Stimulated activated CD8-positive, alpha-beta memory T cell treated with anti-CD3 and anti-CD28 coated beads, Interleukin-7, amount 100 ng/mL, for 4 hours (primary cell): Measurements from ENCODE around the gene OGFOD3.
A peak's percentile ranks its signal among the peaks of the same experiment; 100 is the strongest.
"Not testable (repeated sequence)": the region's sequence is repeated elsewhere in the genome, so short reads cannot be mapped to it uniquely, and the experiment has no call there.

Experiments
- DNase-seq, 2 donors: peaks; one replicate each; pipeline ENCODE4 v3.0.0-alpha.2; 2020; ENCODE audit warnings: low read depth in 2 of 2

Gene OGFOD3, protein sequence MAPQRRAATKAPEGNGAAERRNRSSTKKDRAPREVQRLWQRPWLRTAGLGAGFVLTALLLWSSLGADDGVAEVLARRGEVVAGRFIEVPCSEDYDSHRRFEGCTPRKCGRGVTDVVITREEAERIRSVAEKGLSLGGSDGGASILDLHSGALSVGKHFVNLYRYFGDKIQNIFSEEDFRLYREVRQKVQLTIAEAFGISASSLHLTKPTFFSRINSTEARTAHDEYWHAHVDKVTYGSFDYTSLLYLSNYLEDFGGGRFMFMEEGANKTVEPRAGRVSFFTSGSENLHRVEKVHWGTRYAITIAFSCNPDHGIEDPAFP

DNA sequence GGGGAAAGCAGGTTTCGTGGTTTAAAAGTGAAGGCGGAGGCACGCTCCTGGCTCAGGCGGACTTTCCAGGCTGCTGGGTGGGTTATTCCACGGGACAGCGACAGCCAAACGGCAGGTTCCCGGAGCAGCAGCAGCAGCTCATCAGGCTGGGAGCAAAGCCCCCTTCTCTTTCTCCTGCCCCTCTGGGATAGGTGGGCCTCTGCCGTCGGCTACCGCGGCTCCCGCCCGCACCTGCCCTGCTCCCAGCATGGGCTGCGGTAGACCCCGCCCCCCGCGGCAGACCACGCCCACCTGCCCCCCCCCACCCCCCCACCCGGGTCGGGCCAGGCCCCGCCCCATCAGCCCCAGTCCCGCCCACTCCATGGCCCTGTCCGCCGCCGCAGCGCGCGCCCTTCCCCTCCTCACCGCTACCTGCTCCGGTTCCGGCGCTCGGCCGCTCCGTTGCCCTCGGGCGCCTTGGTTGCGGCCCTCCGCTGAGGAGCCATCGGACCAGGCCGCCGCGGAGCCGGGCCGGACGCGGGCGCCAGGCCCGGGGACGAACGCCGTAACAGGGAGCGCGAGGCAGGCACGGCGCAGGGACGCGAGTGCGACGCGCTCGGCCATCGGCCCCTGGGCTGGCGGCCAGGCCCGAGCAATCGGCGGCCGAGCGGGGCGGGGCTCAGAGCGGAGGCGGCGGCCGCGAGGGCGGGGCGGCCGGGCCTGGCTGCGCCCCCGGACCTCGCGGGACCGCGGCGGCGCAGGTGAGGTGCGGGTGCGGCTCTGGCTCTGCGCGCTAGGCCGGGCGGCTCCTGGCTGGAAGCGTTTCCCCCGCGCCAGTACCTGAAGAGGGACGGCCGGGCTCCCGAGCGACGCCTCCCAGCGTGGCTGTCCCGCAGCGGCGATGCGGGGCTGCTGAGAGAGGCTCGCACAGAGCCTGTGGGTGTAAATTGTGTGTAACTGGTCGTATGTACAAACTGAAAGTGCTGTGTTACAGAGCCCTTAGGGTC, at the start of gene OGFOD3, which contains the start of gene HEXD:
Gene OGFOD3, minus strand, starts transcription at position 586 of the 986 bp plus-strand sequence. Its CDS starts 101 bp downstream, at position 485.
Gene HEXD, plus strand, starts transcription at position 347 of the 986 bp plus-strand sequence. CDS start 1,453 bp downstream, outside the sequence.
- DNase-seq, result peak; percentile 57 to 81

DNA sequence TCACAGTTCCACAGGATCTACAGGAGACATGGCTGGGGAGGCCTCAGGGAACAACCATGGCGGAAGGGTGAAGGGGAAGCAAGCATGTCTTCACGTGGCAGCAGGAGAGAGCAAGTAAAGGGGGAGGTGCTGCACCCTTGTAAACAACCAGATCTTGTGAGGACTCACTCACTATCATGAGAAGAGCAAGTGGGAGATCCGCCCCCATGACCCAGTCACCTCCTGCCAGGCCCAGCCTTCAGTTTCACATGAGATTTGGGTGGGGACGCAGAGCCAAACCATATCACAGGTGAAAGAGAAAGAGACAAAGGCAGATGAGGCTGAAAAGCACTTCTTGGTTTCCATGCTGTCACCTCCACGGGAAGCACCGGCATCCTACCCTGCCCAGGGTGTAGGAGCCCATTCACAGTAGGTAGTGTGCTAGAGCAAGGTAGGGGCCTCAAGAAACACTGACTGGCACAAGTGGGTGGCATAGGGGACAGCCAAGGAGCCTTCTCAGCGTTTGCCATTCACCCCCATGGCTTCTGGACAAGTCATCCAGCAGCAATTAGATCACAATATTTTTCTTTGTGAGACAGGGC, 46.7 kb upstream of the OGFOD3 start:
- DNase-seq, result no peak

DNA sequence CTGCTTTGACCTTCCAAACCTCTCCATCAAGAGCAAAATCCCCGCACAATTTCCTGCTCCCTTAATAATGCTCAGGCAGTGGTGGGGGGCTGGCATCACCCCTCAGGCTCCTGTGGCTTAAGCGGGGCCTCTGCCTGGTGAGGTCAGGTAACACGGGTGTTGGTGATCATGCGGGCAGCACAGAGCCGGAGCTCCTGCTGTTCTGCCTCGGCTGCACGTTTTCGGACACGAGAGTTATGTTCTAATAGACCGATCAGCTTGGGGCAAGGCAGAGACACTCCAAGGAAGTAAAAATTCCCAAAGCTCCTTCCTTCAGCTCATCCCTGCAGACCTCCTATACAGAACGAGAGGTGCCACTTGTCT, 46.2 kb upstream of the OGFOD3 start:
- DNase-seq, result no peak

DNA sequence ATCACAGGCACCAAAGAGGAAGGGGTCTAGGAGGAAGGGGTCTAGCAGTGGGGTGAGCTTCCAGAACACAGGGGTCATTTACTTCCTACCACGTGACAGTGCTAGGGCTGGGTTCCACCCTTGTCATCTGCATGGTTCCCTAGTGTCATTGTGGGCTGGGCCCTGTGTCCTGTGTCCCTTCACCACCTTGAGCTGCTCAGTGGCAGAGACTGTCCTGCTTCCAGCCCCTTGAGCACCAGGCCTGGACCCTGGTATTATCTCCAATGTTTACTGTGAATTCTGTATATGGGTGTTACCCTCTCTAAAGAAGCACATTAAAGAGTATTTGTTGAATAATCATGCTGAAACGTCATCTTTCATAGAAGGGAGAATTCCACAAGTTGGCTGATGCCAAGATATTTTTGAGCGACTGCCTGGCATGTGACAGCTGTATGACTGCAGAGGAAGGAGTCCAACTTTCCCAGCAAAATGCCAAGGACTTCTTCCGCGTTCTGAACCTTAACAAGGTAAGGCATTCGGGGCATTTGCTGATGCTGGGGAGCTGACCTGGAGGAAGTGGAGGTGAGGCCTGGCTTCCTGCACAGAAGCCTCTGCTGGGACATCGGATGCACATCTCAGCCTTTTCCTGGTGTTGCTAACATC, 45.7 kb upstream of the OGFOD3 start:
- DNase-seq, result no peak

DNA sequence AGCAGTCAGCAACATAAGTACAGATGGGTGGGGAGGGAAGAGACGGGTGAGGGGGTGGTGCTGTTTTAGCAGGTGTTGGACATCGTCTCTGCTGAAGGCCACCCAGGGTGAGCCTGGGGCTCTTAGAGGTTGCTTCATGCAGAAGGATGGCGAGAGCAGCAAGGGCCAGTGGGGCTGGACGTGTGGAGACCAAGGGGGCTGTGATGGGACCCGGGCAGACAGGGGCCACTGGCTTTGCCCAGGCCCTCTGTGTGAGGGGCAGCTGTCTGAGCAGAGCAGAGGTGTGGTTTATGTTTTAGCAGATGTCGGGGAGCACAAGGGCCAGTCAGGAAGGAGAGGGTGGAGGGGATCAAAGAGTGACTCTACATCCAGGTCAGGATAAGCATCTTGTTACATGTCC, 45.0 kb upstream of the OGFOD3 start:
- DNase-seq, result no peak

DNA sequence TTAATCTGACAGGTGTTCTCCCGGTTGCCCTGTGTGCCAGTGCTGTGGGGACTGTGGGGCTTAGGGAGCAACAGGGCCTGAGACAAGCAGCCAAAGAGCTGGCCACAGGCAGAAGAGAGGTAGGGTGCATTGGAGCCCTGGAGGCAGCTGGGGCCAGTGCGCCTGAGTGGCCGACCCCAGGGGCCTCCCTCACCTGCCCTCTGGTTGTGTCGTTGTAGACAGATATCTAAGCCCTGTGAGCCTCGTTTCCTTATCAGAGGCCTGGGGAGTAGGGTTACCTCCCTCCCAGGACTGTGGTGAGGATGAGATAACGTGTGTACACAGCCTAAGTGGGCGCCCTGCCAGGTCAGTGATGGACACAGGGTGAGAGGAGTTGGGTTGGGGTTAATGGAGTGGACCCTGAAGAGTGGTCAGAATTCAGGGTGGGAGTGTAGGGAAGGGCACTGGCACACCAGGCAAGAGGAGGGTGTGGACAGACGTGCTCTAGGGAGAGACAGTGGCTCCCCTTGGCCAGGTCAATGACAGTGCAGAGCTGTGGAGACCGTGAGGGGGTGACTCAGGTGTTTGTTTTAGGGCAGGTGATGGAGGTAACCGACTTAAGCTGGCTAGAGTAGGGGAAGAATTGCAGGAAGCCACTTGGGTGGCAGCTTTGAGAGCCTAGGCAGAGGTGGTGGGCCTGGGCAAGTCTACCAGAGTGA, 43.6 kb upstream of the OGFOD3 start:
- no peak for DNase-seq

DNA sequence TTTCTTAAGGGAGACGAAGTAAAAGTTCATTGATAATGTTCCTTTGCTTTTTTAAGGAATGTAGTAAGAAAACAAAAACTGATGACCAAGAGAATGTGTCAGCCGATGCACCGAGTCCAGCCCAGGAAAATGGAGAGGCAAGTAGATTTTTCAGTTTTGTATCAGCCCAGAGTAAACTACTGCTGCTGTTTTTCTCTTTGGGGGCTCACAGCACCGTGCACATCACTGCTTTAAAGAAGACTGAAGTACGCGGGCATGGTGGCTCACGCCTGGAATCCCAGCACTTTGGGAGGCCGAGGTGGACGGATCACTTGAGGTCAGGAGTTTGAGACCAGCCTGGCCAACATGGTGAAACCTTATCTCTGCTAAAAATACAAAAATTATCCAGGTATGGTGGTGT, 41.5 kb upstream of the OGFOD3 start:
- DNase-seq, result not testable (repeated sequence)

DNA sequence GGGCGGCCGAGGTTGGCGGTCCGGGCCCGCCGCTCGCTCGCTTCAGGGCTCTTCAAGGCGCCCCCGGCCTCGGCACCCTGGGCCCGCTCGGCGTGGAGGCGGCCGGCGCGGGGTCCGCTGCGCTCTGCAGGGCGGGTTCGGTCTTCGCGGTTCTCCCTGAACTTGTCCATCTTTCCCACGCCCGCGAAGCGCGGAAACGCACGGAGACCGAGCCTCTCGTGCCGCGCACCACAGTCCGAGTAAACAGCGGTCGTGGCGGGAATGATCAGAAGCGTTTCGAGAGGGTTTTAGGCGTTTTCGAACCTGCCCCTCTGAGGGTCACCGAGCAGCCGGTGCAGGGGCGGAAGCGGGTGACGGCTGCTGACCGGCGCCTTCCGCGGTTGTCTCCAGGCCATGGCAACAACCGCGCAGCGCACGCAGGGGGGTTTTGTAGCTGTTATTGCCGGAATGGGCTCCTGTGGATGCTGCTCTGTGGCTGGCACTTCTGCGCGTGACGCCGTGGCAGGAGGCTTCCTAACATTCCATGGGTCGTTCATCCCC, 40.6 kb upstream of the OGFOD3 start:
- no peak for DNase-seq

DNA sequence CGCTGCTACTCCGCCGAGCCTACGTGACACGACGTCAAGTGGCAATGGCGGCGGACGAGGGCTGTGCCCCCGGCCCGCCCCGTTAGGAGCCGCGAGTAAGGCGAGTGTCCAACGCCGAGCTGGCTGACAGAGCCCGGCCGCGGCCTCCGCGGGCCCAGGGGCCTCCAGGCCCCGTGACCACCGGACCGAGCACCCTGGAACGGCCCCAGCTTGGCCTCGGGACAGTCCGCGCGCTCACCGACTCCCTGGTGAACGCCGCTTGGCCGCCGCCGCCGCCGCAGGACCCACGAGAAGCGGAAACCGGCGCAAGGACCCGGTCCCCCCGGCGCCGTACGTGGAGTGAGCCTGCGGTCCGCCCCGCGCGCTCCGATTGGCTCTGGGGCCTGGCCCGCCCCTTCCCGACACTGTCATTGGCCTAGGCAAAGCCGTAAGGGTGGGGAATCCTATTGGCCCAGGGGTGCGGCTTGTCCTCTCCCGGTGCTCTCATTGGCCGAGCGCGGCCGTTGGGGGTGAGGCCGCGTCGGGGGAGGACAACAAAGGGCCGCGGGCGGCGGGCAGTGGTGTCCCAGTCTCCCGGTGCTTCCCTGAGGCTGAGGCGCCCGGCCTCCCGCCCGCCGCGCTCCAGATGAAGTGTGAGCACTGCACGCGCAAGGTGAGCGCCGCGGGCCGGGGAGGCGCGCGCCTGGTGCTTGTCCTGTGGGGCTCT, 39.9 kb upstream of the OGFOD3 start, which contains the start of gene NARF:
Gene NARF, plus strand, starts transcription at position 563 of the 706 bp plus-strand sequence. Its CDS starts 63 bp downstream, at position 626.
- peak; percentile 92 to 97 for DNase-seq

DNA sequence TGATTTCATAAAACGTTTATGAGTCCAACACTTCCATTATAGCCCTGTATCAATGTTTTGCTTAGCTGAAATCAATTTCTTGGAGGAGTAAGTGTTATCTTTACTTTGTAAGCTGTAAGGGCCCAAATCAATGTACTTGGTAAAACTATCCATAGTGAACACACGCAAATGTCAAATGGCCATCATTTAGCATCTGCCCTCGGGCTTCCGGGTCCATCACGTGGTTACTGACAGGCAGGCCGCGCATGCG, 39.5 kb upstream of the OGFOD3 start:
- peak in 1 of 2 donors; percentile 90 for DNase-seq

DNA sequence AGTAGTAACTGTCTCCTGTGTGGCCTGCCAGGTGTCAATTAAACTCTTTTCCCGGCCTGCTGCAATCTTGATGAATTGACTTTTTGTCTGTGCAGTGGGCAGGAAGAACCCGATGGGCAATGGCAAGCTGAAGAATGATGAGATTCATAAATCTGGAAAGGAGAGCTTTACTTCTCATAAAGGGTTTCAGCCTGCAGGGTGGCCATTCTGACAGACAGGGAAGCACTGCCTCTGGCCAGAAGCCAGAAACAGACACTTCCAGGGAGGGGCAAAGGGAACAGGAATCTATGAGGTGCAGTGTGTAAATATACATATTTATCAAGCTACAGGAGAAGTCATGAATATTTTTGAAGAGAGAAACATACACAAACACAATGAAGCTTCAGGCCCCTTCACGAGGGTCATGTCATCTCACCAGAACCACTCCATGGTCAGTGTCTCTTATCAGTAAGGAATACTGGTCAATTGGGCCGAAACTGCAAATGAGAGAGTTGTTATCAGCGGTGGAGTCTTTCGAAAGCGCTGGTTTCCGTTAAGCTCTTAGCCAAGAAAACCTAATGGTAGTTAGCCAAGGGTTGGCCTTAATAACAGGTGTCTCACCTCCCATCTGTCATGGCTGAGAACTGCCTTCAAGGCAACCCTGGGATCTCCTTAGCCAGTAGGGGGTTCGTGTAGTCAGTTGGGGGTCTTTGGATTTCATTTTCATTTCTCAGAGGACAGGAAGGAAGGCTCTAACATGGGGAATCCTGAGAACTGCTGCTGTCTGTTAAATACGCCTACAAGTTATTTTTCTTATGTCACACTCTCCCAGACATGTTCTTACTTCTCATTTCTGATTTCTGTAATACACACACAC, 38.9 kb upstream of the OGFOD3 start:
- DNase-seq, result no peak

DNA sequence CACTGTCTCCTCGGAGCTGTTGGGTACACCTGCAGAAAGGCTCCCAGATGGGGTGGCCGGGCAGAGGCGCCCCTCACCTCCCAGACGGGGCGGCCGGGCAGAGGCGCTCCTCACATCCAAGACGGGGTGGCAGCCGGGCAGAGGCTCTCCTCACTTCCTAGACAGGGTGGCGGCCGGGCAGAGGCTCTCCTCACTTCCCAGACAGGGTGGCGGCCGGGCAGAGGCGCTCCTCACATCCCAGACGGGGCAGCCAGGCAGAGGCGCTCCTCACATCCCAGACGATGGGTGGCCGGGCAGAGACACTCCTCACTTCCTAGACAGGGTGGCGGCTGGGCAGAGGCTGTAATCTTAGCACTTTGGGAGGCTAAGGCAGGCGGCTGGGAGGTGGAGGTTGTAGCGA, 35.3 kb upstream of the OGFOD3 start:
- not testable (repeated sequence) for DNase-seq

DNA sequence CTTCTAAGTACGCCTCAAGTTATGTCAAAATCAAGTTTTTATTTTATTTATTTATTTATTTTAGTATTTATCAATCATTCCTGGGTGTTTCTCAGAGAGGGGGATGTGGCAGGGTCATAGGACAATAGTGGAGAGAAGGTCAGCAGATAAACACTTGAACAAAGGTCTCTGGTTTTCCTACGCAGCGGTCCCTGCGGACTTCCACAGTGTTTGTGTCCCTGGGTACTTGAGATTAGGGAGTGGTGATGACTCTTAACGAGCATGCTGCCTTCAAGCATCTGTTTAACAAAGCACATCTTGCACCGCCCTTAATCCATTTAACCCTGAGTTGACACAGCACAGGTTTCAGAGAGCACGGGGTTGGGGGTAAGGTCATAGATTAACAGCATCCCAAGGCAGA, 34.8 kb upstream of the OGFOD3 start:
- not testable (repeated sequence) for DNase-seq

DNA sequence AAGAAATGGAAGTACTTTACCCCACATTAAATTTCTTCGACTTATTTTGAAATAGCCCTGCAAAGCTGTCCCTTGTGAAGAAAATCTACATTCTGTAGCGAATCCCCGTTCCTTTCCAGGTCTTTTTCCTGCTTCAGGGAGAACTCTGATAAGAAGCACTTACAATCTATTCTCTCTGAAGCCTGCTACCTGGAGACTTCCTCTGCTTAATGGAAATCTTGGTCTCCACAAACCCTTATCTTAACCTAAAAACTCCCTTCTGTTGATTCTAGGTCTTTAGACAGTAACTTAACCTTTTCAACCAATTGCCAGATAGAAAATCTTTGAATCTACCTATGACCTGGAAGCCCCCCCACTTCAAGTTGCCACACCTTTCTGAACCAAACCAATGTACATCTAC, 33.8 kb upstream of the OGFOD3 start:
- DNase-seq, result no peak

DNA sequence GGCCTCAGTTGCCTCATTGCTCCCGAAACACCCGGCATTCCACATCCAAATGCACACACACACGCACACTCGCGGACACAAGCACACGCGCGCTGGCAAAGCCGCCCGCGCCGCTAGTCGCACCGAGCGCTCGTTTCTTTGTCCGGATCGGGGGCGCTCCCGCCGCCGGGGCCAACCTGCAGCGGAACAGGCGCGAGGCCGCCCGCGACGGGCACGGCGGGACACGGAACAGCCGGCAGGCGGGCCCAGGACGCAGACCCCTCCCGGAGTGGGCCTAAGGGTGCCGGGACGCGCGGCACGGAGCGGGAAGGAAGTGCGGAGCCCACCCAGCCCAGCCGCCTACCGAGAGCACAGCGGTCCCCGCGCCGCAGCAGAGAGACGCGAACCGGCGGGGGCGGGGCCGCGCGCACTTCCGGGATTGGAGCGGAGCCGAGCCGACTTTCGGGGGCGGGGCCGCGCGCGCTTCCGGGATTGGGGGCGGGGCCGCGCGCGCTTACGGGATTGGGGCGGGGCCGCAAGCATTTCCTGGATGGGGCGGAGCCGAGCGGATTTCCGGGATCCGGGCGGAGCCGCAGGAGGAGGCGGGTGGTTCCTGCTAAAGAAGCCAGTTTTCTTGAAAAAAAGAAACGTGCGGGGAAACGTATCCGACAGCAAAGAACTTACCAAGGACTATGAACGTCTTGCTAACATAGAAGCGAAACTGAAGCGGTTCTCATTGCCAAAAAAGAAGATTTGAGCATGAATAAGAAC, 32.1 kb upstream of the OGFOD3 start, which contains the start of gene CYBC1:
Gene CYBC1, minus strand, starts transcription at position 396 of the 750 bp plus-strand sequence. CDS start 1,498 bp downstream, outside the sequence.
- DNase-seq, result peak; percentile 88 to 93

DNA sequence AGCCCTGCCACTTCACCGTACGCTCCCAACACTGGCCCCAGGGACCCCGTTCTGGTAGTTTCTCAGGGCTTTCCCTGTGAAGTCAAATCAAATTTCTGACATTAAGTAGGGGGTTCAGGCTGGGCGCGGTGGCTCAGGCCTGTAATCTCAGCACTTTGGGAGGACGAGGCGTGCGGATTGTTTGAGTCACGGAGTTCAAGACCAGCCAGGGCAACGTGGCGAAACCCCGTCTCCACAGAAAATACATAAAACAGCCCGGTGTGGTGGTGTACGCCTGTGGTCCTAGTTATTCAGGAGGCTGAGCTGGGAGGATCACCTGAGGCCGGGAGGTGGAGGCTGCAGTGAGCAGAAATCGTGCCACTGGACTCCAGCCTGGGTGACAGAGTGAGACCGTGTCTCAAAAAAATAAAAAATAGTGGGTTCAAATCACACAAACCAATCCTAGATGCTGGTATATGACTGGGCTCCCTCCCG, 31.5 kb upstream of the OGFOD3 start:
- DNase-seq, result no peak

DNA sequence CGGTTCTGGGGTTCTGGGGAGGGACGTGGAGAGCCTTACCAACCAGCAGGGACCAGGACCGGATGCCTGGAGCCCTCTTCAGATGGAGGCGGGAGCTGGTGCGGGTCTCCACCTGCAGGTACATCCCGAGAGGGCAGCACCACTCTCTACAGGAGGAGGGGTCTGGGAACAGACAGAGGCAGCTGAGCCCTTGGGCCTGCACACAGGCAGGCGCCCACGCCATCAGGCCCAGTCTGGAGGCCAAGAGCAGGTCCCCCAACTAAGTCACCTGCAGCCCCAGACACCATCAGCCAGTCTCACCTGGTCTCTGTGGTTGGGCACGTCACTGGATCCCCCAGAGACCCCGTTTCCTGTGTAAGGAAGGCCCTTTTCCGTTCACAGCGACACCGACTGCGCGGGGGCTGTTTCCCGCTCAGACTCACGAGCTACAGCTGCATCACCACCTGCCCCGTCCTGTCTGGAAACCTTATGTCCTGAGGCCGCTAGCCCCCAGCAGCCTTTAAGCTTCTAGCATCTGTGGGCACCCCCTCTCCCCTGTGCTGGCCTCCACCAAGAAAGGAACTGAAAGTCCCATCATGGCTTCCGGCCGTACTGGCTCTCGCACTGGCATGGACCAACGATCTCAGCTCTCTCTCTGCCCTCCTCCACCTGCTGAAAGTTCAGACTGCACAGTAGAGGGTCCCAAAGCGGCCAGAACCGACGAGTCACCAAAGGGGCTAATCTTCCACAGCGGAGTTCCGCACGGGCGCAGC, 30.9 kb upstream of the OGFOD3 start:
- peak; percentile 71 to 72 for DNase-seq

DNA sequence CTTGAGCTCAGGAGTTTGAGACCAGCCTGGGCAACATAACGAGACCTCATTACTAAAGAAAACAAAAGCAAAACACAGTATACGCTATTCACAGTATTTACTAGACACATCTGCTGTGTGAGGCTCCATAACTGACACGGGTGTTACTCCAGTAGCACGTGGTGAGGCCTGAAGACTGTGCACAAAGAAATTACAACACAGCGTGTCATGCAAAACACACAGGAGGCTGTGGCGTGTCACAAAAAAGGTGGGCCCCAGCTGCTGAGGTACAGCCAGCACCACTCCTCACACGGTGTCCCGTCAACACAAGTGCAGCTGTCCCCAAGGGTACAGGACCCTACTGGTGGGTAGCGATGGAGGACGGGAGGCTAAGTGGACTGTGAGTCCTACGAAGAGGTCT, 29.5 kb upstream of the OGFOD3 start:
- DNase-seq, result no peak
